ENCODE results near the gene SETD1A.

SETD1A gene

GRCh38 chr16:30946671-30947540 lies 10.6 kb upstream of the SETD1A start:
- no peak overlapping the region for H3K4me3 Mint-ChIP-seq
- H3K36me3 Mint-ChIP-seq: peaks cover 6% of the 10 kb centered on the region
- no peaks in the 10 kb centered on the region for H3K9me3 Mint-ChIP-seq (ENCODE audit: low read depth)
- H3K27me3 Mint-ChIP-seq: no peaks in the 10 kb centered on the region
- no peak overlapping the region for H3K27ac Mint-ChIP-seq
- peaks cover 21% of the 10 kb centered on the region for H3K4me1 Mint-ChIP-seq (ENCODE audit: low read depth)

- Mint-ChIP-seq H3K36me3 (peaks cover 6% of the 10 kb centered on the region), H3K27ac (no peak overlapping the region), H3K4me3 (no peak overlapping the region), H3K27me3 (no peaks in the 10 kb centered on the region), H3K9me3 (ENCODE audit: low read depth) (no peaks in the 10 kb centered on the region), H3K4me1 (ENCODE audit: low read depth) (peaks cover 16% of the 10 kb centered on the region)
Observed at GRCh38 chr16:30947541-30947858, 10.1 kb upstream of the SETD1A start.

GRCh38 chr16:30947859-30948666 lies 9.5 kb upstream of the SETD1A start:
- Mint-ChIP-seq H3K36me3 (peaks cover 6% of the 10 kb centered on the region), H3K9me3 (ENCODE audit: low read depth) (no peaks in the 10 kb centered on the region), H3K27ac (no peak overlapping the region), H3K4me3 (no peak overlapping the region), H3K27me3 (no peaks in the 10 kb centered on the region), H3K4me1 (ENCODE audit: low read depth) (peaks cover 12% of the 10 kb centered on the region)

- peaks cover 6% of the 10 kb centered on the region for H3K36me3 Mint-ChIP-seq
- H3K4me1 Mint-ChIP-seq (ENCODE audit: low read depth): peaks cover 12% of the 10 kb centered on the region
- H3K27me3 Mint-ChIP-seq: no peaks in the 10 kb centered on the region
- peak within 1 kb of the TSS; percentile 61 for H3K27ac Mint-ChIP-seq
- H3K9me3 Mint-ChIP-seq (ENCODE audit: low read depth): no peaks in the 10 kb centered on the region
- H3K4me3 Mint-ChIP-seq: peak within 1 kb of the TSS; percentile 86
Observed at GRCh38 chr16:30948667-30949649, 8.6 kb upstream of the SETD1A start, which contains the start of gene ORAI3. Gene ORAI3 (plus strand): TSS chr16:30949068. CDS start chr16:30949290, 222 bp downstream.

- peaks cover 4% of the 10 kb centered on the region for H3K36me3 Mint-ChIP-seq
- no peaks in the 10 kb centered on the region for H3K9me3 Mint-ChIP-seq (ENCODE audit: low read depth)
- H3K4me3 Mint-ChIP-seq: peak overlapping the region; percentile 86
- H3K4me1 Mint-ChIP-seq (ENCODE audit: low read depth): peaks cover 12% of the 10 kb centered on the region
- peak overlapping the region; percentile 61 for H3K27ac Mint-ChIP-seq
- H3K27me3 Mint-ChIP-seq: no peaks in the 10 kb centered on the region
Observed at GRCh38 chr16:30949650-30950515, 7.7 kb upstream of the SETD1A start.

GRCh38 chr16:30950516-30951065 lies 7.0 kb upstream of the SETD1A start:
- no peaks in the 10 kb centered on the region for H3K27me3 Mint-ChIP-seq
- H3K9me3 Mint-ChIP-seq (ENCODE audit: low read depth): no peaks in the 10 kb centered on the region
- H3K27ac Mint-ChIP-seq: no peak overlapping the region
- peaks cover 12% of the 10 kb centered on the region for H3K4me1 Mint-ChIP-seq (ENCODE audit: low read depth)
- H3K4me3 Mint-ChIP-seq: peak overlapping the region; percentile 86
- H3K36me3 Mint-ChIP-seq: peaks cover 4% of the 10 kb centered on the region

- no peaks in the 10 kb centered on the region for H3K27me3 Mint-ChIP-seq
- H3K4me1 Mint-ChIP-seq (ENCODE audit: low read depth): peaks cover 12% of the 10 kb centered on the region
- peak overlapping the region; percentile 13 for H3K4me3 Mint-ChIP-seq
- H3K27ac Mint-ChIP-seq: no peak overlapping the region
- no peaks in the 10 kb centered on the region for H3K36me3 Mint-ChIP-seq
- no peaks in the 10 kb centered on the region for H3K9me3 Mint-ChIP-seq (ENCODE audit: low read depth)
Observed at GRCh38 chr16:30951193-30951592, 6.4 kb upstream of the SETD1A start.

GRCh38 chr16:30951750-30952149 lies 5.8 kb upstream of the SETD1A start:
- no peaks in the 10 kb centered on the region for H3K36me3 Mint-ChIP-seq
- no peak overlapping the region for H3K27ac Mint-ChIP-seq
- H3K27me3 Mint-ChIP-seq: no peaks in the 10 kb centered on the region
- no peaks in the 10 kb centered on the region for H3K9me3 Mint-ChIP-seq (ENCODE audit: low read depth)
- peaks cover 12% of the 10 kb centered on the region for H3K4me1 Mint-ChIP-seq (ENCODE audit: low read depth)
- peak overlapping the region; percentile 42 for H3K4me3 Mint-ChIP-seq

GRCh38 chr16:30953111-30953510 lies 4.4 kb upstream of the SETD1A start:
- Mint-ChIP-seq H3K4me3 (no peak overlapping the region), H3K27ac (no peak overlapping the region), H3K36me3 (no peaks in the 10 kb centered on the region), H3K9me3 (ENCODE audit: low read depth) (no peaks in the 10 kb centered on the region), H3K27me3 (no peaks in the 10 kb centered on the region), H3K4me1 (ENCODE audit: low read depth) (peaks cover 12% of the 10 kb centered on the region)

GRCh38 chr16:30953511-30954124 lies 3.9 kb upstream of the SETD1A start:
- no peaks in the 10 kb centered on the region for H3K27me3 Mint-ChIP-seq
- H3K36me3 Mint-ChIP-seq: no peaks in the 10 kb centered on the region
- H3K9me3 Mint-ChIP-seq (ENCODE audit: low read depth): no peaks in the 10 kb centered on the region
- H3K27ac Mint-ChIP-seq: no peak overlapping the region
- peaks cover 14% of the 10 kb centered on the region for H3K4me1 Mint-ChIP-seq (ENCODE audit: low read depth)
- H3K4me3 Mint-ChIP-seq: no peak overlapping the region

- Mint-ChIP-seq H3K9me3 (ENCODE audit: low read depth) (no peaks in the 10 kb centered on the region), H3K27ac (peak overlapping the region; percentile 68), H3K27me3 (no peaks in the 10 kb centered on the region), H3K4me3 (no peak overlapping the region), H3K4me1 (ENCODE audit: low read depth) (peaks cover 21% of the 10 kb centered on the region), H3K36me3 (peaks cover 1% of the 10 kb centered on the region)
Observed at GRCh38 chr16:30954993-30955392, 2.6 kb upstream of the SETD1A start.

- peak overlapping the region; percentile 94 for H3K4me3 Mint-ChIP-seq
- H3K9me3 Mint-ChIP-seq (ENCODE audit: low read depth): no peaks in the 10 kb centered on the region
- peak overlapping the region; percentile 99 for H3K27ac Mint-ChIP-seq
- peaks cover 3% of the 10 kb centered on the region for H3K36me3 Mint-ChIP-seq
- peaks cover 20% of the 10 kb centered on the region for H3K4me1 Mint-ChIP-seq (ENCODE audit: low read depth)
- H3K27me3 Mint-ChIP-seq: no peaks in the 10 kb centered on the region
Observed at GRCh38 chr16:30956601-30957455, 726 bp upstream of the SETD1A start.

Measured in activated naive CD8-positive, alpha-beta T cell (primary cell).